Bone marrow (tissue), 2 donors: ENCODE data around the gene HBD.
A peak's percentile ranks its signal among the peaks of the same experiment; 100 is the strongest.
"Not testable (repeated sequence)": the region's sequence is repeated elsewhere in the genome, so short reads cannot be mapped to it uniquely, and the experiment has no call there.

Experiments
- DNase-seq, 2 donors: peaks; one replicate each; lab custom pipeline; 2025; lab: John Stamatoyannopoulos, UW

The HBD gene

DNA sequence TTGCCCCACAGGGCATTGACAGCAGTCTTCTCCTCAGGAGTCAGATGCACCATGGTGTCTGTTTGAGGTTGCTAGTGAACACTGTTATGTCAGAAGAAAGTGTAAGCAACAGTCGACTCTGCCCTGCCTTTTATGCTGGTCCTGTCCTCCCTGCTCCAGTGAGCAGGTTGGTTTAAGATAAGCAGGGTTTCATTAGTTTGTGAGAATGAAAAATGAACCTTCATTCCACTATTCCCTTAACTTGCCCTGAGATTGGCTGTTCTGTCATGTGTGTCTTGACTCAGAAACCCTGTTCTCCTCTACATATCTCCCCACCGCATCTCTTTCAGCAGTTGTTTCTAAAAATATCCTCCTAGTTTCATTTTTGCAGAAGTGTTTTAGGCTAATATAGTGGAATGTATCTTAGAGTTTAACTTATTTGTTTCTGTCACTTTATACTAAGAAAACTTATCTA, at the start of gene HBD:
Gene HBD, minus strand, starts transcription at position 103 of the 454 bp plus-strand sequence. Its CDS starts 50 bp downstream, at position 53.
- DNase-seq: peak in 1 of 2 donors; percentile 89

DNA sequence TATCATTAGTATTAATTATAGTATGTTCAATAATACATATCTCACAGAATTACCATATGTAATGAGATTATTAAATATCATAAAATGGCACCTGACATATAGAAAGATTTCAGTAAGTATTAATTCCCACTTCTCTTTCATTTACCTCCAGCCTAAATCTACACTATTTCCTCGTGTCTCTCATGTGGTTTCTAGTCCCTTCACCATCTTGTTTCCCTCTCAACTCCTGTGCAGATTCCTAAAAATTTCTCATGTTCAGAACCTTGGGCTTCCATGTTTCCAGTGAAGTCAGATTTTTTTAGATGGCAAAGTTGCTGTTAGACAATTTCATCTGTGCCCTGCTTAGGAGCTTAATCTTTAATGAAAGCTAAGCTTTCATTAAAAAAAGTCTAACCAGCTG, 49.6 kb upstream of the HBD start:
- no peak for DNase-seq

DNA sequence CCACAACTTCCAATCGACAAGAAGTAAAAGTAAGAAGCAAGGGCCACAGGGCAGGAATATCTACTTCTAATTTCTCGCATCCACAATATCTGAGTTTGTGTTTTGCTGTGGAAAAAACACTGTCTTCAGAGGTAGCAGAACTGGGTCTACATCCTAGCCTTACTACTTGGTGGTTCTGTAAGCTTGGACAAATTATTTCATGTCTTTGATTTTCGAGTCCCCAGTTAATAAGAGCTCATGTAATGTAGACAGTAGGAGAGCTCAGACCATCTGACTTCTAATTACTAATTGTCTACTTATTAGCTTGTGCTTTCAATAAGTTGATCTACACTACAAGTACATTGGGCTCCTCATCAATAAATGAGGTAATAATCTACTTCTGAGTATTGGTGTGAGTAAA, 48.8 kb upstream of the HBD start:
- DNase-seq: no peak

DNA sequence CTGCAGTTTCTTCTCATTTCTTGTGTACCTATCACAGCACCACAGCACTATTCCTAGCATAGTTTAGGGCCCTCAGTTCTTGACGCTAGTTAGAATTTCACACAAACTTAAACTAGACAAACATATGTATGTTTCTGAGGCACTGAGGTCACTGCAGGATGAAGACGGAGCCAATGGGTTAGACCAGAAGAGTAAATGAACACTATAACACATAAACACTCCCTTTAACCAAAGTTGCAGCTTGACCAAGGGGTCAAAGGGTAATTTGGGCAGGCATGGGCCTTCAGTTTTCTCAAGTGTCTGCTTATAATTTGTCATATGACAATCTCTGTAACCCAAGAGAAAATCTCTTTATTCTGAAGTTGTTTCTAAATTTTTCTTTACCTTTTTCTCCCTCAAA, 48.3 kb upstream of the HBD start:
- no peak for DNase-seq

DNA sequence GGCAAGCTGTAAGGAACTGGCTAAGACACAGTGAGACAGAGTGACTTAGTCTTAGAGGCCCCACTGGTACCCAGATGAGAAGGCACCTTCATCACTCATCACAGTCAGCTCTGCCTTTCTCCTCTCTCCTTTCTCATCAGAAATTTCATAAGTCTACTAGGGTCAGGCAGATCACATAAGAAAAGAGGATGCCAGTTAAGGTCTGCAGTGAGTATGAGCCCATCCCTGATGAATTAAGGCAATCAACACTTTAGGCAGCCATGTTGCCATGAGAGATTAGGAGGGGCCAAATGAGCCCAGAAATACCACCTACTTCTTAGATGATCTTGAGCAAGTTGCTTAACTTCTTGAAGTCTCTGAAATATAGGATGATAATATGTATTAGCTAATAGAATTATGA, 47.3 kb upstream of the HBD start:
- no peak for DNase-seq

DNA sequence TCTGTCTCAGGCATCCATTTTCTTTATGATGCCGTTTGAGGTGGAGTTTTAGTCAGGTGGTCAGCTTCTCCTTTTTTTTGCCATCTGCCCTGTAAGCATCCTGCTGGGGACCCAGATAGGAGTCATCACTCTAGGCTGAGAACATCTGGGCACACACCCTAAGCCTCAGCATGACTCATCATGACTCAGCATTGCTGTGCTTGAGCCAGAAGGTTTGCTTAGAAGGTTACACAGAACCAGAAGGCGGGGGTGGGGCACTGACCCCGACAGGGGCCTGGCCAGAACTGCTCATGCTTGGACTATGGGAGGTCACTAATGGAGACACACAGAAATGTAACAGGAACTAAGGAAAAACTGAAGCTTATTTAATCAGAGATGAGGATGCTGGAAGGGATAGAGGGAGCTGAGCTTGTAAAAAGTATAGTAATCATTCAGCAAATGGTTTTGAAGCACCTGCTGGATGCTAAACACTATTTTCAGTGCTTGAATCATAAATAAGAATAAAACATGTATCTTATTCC, 46.4 kb upstream of the HBD start:
- DNase-seq: peak; percentile 16 to 97

DNA sequence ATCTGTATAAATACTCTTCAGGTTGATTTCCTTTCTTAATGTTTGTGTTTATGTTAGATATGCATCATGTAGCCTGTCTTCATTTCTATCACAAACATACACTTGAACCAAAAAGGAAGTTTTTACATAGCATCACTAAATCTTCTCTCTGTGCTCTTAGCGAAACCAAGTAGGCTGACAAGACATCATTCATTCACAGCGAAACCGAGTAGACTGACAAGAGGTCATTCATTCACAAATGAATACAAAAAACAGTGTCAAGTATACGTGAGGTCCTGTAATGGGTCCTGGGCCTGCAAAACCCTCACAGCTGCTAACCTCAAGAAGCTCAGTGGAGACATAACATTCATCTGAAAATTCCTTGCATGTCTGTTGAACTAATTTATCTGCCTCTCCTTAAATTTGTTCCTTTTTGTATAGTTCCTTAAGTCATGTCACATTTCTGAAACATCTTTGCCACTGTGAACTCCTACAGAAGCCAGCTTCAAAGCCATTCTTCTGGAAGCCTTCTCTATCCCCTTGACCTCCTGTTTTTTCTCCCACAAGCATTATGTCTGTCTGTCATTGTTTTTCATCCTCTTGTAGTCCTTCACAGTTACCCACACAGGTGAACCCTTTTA, 45.3 kb upstream of the HBD start:
- DNase-seq: no peak

DNA sequence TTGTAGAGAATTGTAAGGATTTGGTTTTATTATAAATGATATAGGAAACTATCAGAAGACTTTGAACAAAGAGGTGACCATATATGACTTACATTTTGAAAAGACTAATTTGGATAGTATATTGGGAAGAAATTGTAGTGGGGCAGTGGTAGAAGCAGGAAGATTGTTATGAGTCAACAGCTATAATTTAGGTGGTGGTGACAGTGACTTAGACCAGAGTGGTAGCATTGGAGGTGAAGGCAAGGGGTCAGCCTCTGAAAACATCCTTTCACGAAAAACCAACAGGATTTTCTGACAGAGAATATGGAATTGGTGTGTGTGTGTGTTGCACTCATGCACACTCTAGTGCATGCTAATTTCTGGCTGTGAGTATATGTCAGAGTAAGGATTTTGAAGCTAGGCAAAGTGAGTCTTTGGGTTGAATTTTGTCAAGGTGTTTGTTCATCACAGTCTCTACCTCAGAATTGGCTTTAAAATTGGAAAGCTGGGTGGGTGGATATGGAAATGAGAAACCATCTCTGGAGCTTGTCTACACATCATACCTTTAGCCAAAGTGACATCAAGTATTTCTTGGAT, 43.6 kb upstream of the HBD start:
- DNase-seq: no peak

DNA sequence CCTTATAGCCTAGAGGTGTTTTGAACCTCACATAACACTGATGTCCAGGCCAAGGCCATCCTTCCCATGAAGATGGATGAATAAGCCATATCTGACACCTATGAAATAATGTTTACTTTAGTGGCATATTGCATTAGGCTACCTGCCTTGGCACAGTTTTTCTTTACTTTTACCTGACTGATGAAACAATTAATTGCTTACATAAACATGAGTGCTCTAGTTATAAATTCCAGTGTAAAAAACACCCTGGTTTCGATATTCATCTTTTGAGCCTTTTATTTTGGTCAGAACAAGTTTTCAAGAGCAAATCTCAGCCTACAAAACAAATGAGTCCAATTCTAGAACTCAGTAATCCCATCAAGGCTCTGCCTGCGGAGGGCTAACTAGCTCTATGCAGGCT, 42.4 kb upstream of the HBD start:
- no peak for DNase-seq

DNA sequence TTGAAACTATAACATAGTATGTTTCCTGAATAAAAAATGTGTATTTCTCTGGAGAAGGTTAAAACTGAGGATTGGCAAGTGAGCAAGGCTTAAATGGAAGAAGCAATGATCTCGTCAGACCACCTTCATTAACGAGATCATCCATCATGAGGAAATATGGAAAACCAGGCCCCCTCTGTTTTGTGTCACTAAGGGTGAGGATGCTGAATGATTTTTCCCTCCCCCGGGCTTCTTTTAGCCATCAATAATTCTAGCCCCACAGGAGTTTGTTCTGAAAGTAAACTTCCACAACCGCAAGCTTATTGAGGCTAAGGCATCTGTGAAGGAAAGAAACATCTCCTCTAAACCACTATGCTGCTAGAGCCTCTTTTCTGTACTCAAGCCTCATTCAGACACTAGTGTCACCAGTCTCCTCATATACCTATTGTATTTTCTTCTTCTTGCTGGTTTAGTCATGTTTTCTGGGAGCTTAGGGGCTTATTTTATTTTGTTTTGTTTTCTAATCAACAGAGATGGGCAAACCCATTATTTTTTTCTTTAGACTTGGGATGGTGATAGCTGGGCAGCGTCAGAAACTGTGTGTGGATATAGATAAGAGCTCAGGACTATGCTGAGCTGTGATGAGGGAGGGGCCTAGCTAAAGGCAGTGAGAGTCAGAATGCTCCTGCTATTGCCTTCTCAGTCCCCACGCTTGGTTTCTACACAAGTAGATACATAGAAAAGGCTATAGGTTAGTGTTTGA, 41.3 kb upstream of the HBD start:
- DNase-seq: no peak

DNA sequence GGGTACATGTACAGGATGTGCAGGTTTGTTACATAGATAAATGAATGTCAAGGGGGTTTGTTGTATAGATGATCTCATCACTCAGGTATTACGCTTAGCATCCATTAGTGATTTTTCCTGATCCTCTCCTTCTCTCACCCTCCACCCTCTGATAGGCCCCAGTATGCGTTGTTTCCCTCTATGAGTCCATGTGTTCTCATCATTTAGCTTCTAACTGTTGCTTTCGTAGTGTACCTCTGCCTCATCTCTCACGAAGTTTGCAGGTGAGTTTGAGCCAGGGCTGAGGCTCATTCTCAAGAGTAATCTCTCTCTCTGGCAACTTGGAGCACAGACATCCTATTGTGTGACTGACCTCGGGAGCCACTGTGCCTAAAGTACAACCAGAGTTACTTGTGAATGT, 40.1 kb upstream of the HBD start:
- DNase-seq: no peak

DNA sequence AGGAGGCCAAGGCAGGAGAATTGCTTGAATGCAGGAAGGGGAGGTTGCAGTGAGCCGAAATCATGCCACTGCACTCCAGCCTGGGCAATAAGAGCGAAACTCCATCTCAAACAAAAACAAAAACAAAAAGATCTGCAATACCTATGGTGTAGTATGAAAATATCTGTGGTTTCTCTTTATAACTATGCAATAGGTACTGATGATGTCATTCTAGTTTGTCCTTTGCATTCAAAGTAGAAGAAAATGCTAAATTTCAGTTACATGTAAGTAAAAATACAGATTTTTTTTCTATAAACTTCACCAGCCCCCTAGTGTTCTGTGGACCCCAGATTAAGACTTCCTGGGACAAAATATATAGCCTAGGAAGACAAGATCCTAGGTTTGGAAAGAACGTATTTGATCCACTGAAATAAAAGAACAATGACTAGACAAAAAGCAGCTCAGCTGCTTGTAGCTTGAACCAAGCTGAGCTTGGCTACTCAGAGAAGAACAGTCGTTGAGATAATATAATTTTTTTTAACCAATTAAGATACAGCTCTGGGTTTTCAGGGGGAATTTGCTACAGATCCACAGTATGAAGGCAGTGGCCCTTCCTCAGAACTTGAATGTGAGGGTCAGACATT, 38.2 kb upstream of the HBD start:
- no peak for DNase-seq

DNA sequence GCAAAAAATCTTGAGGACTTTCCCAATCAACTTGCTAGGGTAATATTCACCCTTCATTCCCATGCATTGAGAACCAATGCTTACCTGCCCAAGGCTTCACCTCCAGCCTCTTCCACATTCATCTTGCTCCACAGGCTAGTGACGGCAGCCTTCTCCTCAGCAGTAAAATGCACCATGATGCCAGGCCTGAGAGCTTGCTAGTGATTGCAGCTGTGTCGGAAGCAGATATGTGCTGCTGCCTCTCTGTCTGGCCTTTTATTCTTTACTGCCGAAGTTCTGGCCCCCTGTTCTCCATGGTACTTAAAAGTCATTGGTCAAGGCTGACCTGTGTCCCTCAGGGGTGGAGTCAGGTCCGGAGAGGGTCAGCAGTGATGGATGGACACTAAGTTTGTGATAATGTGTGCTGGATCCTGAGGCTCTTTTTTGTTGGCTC, 35.4 kb upstream of the HBD start, which contains the start of gene HBE1:
Gene HBE1, minus strand, starts transcription at position 231 of the 433 bp plus-strand sequence. Its CDS starts 55 bp downstream, at position 176.
- DNase-seq: no peak

DNA sequence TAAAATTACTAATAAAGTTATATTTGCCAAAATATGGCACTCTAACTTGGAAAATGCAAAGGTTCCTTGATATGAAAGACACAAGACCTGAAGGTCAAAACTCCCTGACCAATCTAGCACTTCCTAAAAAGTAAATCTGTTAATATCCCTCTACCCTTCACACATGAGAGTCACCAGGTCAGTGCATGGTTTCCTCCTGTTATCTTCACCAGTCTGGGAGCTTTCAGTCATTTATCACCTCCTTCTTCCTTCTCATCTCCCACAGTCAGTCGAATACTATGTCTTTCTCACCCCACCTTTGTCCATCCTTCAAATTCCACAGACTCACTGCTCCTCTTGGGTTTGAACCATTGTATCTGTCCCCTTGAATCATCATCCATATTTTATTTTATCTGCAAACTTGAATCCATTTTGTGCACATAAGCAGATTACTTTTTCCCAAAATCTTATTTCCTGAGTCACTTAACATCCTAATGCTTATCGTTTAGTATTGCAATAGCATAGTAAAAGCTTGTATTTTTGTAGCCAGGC, 32.8 kb upstream of the HBD start:
- no peak for DNase-seq

DNA sequence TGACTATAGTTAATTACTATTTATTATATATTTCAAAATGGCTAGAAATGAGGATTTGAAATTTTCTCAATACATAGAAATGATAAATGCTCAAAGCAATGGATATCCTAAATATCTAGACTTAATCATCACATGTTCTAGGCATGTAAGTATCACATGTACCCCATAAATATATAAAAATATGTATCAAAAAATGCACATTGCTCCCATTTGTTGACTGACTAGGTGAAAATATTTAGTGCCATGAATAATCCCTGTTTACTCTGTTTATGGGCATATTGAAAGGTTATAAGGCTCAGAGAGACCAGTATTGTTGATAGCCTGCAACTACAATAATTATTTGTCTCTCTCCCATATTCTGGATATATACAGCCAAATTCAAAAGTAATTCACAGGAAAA, 32.3 kb upstream of the HBD start:
- DNase-seq: no peak

DNA sequence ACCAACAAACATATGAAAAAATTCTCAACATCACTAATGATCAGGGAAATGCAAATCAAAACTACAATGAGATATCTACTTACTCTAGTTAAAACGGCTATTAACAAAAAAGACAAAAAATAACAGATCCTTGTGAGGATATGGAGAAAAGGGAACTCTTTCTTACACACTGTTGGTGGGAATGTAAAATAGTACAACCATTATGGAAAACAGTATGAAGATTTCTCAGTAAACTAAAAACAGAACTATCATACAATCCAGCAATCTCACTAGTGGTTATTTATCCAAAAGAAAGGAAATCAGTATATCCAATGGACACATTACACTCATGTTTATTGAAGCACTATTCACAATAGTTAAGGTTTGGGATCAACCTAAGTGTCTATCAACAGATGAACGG, 31.5 kb upstream of the HBD start:
- DNase-seq: no peak

DNA sequence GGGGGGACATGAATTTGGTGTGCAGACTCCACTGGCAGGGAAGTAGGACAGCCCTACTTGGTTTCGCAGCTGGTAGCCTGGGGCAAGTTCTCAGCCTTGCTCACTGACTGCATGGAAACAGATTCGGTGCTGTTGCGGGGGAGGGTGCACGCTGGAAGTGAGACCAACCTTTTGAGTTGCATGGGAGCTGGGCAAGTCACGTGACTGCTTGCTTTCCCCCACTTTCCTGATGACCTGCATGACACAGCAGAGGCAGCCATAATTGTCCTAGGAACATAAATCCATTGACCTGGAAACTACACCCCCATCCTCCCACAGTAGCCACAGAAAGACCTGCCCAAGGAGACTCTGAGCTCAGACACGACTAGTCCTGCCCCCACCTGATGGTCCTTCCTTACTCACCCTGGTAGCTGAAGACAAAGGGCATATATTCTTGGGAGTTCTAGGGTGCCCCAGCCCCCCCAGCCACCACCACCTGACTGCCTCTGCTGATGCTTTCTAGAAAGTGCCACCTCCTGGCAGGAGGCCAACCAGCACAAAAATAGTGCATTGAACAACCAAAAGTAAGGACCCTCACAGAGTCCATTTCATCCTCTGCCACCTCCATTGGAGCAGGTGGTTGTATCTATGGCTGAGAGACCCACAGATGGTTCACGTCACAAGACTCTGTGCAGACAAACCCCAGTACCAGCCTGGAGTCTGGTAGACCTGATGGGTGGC, 24.4 kb upstream of the HBD start:
- no peak for DNase-seq

DNA sequence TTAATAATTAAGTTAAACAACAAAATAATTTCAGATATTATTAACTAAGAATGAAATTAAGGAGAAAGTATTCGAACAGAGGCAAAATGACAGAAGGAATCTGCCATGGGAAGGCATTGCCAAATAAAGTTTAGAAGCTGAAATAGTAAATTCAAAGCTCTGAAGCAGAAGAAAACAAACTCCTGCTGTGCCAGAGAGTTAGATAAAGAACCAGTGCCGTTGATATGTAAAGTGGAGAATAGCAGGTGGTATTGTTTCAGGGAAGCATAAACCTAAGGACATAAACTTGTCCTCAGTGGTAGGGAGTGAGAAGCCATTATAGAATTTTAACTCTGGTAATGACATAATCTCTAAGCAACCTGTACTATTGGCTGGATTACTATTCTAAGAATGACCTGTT, 23.0 kb upstream of the HBD start:
- DNase-seq: no peak

DNA sequence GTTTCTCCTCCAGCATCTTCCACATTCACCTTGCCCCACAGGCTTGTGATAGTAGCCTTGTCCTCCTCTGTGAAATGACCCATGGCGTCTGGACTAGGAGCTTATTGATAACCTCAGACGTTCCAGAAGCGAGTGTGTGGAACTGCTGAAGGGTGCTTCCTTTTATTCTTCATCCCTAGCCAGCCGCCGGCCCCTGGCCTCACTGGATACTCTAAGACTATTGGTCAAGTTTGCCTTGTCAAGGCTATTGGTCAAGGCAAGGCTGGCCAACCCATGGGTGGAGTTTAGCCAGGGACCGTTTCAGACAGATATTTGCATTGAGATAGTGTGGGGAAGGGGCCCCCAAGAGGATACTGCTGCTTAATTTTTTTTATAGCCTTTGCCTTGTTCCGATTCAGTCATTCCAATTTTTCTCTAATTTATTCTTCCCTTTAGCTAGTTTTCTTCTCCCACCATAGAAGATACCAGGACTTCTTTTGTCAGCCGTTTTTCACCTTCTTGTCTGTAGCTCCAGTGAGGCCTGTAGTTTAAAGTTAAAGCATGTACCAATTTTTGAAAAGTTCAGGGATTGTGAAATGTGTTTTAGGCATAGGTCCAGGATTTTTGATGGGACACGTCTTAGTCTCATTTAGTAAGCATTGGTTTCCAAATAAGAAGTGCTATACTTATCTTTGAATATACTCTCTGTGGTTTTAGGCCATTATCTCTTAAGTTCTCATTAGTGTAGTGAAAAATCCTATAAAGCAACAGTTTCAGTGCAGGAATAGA, 20.5 kb upstream of the HBD start, which contains the start of gene HBG2:
Gene HBG2, minus strand, starts transcription at position 136 of the 768 bp plus-strand sequence. Its CDS starts 53 bp downstream, at position 83.
- DNase-seq: not testable (repeated sequence)

DNA sequence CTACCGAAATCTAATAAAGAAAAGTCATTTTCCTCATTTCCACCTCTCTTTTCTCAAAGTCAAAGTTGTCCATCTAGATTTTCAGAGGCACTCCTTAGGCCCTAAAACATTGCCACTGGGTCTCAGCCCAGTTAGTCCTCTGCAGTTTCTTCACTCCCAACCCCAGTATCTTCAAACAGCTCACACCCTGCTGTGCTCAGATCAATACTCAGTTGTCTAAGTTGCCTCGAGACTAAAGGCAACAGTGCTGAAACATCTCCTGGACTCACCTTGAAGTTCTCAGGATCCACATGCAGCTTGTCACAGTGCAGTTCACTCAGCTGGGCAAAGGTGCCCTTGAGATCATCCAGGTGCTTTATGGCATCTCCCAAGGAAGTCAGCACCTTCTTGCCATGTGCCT, 19.7 kb upstream of the HBD start:
- DNase-seq: not testable (repeated sequence)

DNA sequence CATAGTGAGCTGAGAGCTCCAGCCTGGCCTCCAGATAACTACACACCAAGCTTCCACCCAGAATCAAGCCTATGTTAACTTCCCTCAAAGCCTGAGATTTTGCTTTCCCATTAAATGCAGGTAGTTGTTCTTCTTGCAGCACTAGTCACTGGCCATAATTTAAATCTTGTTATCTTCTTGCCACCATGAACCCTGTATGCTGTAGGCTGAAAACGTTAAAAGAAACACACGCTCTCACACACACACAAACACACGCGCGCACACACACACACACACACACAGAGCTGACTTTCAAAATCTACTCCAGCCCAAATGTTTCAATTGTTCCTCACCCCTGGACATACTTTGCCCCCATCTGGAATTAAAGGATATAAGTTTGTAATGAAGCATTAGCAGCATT, 19.2 kb upstream of the HBD start:
- not testable (repeated sequence) for DNase-seq
